SH-SY5Y (cell line): Measurements from ENCODE around the gene CRTAC1.
A peak's percentile ranks its signal among the peaks of the same experiment; 100 is the strongest.

Experiments
- GATA2 ChIP-seq: IDR thresholded peaks from 2 replicates; pipeline ENCODE4 v1.6.1; 2011; ENCODE audit warnings: mild to moderate bottlenecking, low read depth, low read length
- GATA3 ChIP-seq: IDR thresholded peaks from 2 replicates; pipeline ENCODE4 v1.6.1; 2011; ENCODE audit warnings: low read depth, mild to moderate bottlenecking, low read length, moderate library complexity

- peak; percentile 72 for TF ChIP-seq GATA3
- TF ChIP-seq GATA2, result peak; percentile 90
Measured at GRCh38 chr10:98039690-98040381, 9.4 kb upstream of the CRTAC1 start.
